Activated CD4-positive, alpha-beta memory T cell treated with anti-CD3 and anti-CD28 coated beads, Interleukin-2, amount 10 ng/mL, durations not matched to agents 7 days and 5 days (primary cell): ENCODE results near the gene KLF13. TPM values are rescaled to one million over a fixed set of nuclear protein-coding genes. Genes with fewer than 3 reads are reported as not detected.

ENCODE experiments used
- CTCF ChIA-PET: fragments of 350-600 bp; sonication (Branson Sonifier 250); formaldehyde crosslinking; loops from one replicate; lab custom pipeline; 2021; ENCODE audit warnings: antibody characterized with exemption, inconsistent platforms; lab: Charles Lee
- POLR2A ChIA-PET: fragments of 350-600 bp; sonication (Branson Sonifier 250); formaldehyde crosslinking; loops from one replicate; lab custom pipeline; 2021; ENCODE audit warnings: antibody characterized with exemption; lab: Charles Lee
- DNase-seq: peaks from one replicate; pipeline ENCODE4 v3.0.0-alpha.2; 2020
- H3K27ac Mint-ChIP-seq: one replicate; pipeline ENCODE4 v1.8.0; 2021; ENCODE audit warnings: mild to moderate bottlenecking, mixed read lengths
- H3K27me3 Mint-ChIP-seq: one replicate; pipeline ENCODE4 v1.8.0; 2021; ENCODE audit warnings: mixed read lengths
- H3K36me3 Mint-ChIP-seq: one replicate; pipeline ENCODE4 v1.8.0; 2021; ENCODE audit warnings: low read depth, mixed read lengths
- H3K4me1 Mint-ChIP-seq: one replicate; pipeline ENCODE4 v1.8.0; 2021; ENCODE audit warnings: mixed read lengths
- H3K4me3 Mint-ChIP-seq: one replicate; pipeline ENCODE4 v1.8.0; 2021; ENCODE audit warnings: mild to moderate bottlenecking, mixed read lengths
- H3K9me3 Mint-ChIP-seq: one replicate; pipeline ENCODE4 v1.8.0; 2021; ENCODE audit warnings: mixed read lengths
- total RNA-seq, 2 experiments: library from RNA; stranded (reverse); gene quantifications; one replicate each; pipeline ENCODE4 v1.2.3, GENCODE V29; 2021

The KLF13 gene
- total RNA-seq, 2 experiments from 2014 or later = 199 TPM

DNA sequence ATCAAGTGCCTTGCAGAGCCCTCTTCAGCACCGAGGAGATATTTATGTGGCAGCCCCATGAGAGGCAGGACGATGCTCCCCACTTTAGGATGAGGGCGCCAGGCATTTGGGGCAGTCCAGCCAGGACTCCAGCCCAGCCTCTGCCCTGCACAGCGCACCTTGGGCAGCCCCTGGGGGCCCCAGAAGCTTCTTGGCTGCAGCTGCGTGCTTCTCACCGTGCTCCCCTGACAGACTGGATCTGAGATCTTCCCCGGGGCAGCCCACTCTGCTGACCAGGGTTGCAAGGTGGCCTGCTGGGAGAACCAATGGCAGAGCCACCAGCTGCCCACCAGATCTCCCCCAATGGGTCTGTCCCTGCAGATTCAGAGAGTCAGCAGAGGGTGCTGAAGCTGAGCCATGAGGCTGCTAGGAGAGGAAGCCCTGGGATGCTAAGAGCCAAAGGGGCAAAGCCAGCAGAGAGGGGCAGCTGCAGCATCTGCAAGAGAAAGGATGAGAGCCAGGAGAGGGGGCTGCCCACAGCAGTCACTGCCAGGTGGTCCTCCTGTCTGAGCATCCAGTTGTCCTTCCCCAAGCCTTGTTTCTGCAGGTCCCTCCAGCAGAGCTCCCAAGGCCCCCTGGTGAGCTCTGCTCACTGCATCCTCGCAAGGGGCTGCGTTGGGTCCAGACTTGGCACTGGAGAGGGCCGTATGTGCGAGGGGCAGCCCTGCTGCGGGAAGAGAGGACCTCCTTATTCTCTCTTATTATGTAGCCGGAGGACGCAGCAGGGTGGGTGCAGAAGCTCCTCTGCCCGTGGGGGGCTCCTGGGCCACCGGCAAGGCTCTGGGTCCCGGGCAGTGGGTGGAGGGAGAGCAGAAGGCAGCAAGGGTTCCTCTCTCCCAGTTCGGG, 14.7 kb upstream of the KLF13 start:
- peak; percentile 14 for DNase-seq
- H3K36me3 Mint-ChIP-seq = no peaks in the 10 kb centered on the region
- POLR2A ChIA-PET = interaction anchor here (0.7 to 1.7 kb wide), 4 partner anchors 13 to 95 kb away, joined by 3 read pairs; no protein-coding TSS in a partner anchor

DNA sequence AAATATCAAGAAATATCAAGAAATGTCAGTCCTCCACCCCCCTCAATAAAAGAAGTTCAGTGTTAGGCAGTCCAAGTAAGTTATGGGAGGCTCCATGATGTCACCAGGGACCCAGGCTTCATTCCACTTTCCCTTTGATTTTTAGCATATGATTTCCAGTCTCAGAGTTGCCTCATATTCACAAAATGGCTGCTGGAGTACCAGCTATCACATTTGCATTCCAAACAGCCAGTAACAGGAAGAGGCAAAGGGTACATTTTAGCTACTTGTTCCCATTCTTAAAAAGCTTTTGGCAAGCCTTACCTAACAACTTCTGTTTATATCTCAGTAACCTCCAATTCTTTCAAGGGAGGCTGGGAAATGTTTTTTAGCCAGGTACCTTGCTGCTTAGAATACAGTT, 13.4 kb upstream of the KLF13 start:
- DNase-seq = no peak
- peaks cover 22% of the 10 kb centered on the region for H3K4me1 Mint-ChIP-seq
- H3K4me3 Mint-ChIP-seq = no peak overlapping the region
- ChIA-PET POLR2A (interaction anchor here (1.4 to 1.7 kb wide), 3 partner anchors 10 to 97 kb away, joined by 3 to 5 read pairs (median 4); partner anchors contain the start of gene KLF13), CTCF (interaction anchor here (0.6 kb wide), 1 partner anchor 157 kb away, joined by 3 read pairs; no protein-coding TSS in a partner anchor)
- no peaks in the 10 kb centered on the region for H3K36me3 Mint-ChIP-seq
- H3K9me3 Mint-ChIP-seq = peaks cover 10% of the 10 kb centered on the region
- peaks cover 11% of the 10 kb centered on the region for H3K27me3 Mint-ChIP-seq
- no peak overlapping the region for H3K27ac Mint-ChIP-seq

More for the DNA sequence above, 14.7 kb upstream of the KLF13 start:
- Mint-ChIP-seq H3K4me1 (peaks cover 12% of the 10 kb centered on the region), H3K27me3 (peaks cover 11% of the 10 kb centered on the region), H3K4me3 (no peak overlapping the region), H3K9me3 (peaks cover 10% of the 10 kb centered on the region), H3K27ac (no peak overlapping the region)
- CTCF ChIA-PET = interaction anchor here (1.1 to 1.2 kb wide), 2 partner anchors 9 to 17 kb away, joined by 3 to 4 read pairs; no protein-coding TSS in a partner anchor

GRCh38 chr15:31314380-31314779, 12.3 kb upstream of the KLF13 start:
- Mint-ChIP-seq H3K36me3 (no peaks in the 10 kb centered on the region), H3K27me3 (peaks cover 8% of the 10 kb centered on the region), H3K4me1 (peaks cover 25% of the 10 kb centered on the region), H3K27ac (no peak overlapping the region), H3K4me3 (no peak overlapping the region), H3K9me3 (peaks cover 10% of the 10 kb centered on the region)
- ChIA-PET CTCF (no interaction called here), POLR2A (interaction anchor here (1.4 to 1.6 kb wide), 2 partner anchors 9 to 12 kb away, joined by 4 to 5 read pairs; partner anchors contain the start of gene KLF13)
- DNase-seq = no peak

DNA sequence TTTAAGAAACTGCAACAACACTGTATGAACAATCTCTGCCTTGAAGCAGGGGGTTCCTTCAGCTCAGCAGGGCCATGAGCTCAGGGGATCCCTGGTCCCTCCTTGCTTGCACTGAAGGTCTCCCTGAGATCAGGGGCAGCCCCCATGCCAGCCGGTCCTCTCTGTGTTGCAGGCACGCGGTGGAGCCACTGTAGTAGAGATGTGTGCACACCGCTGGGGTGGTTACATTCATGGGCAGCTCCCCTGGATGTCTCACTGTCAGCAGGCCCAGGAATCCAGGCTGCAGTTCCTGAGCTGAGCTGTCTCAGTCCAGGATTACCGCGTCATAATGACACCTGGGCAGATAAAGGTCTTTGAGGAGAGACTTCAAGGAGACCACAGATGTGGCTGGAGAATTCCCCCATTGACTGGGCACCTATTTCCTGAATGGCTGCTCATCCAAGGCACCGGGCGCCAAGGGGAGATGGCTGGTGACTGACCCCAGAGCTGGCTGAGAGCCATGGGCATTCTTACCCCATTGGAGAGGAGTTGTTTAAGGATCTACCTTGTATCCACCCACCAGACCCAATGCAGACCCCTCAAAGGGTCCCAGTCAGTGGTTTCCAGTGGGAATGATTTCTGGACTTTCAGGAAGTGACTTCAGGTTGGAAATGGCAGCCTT, 10.4 kb upstream of the KLF13 start:
- Mint-ChIP-seq H3K27me3 (peaks cover 5% of the 10 kb centered on the region), H3K27ac (no peak overlapping the region), H3K9me3 (peaks cover 20% of the 10 kb centered on the region), H3K36me3 (peaks cover 2% of the 10 kb centered on the region), H3K4me3 (no peak overlapping the region), H3K4me1 (peaks cover 33% of the 10 kb centered on the region)
- ChIA-PET POLR2A (interaction anchor here (1.0 to 2.0 kb wide), 5 partner anchors 7 to 101 kb away, joined by 3 to 13 read pairs (median 4); partner anchors contain the start of gene KLF13), CTCF (interaction anchor here (0.6 to 0.8 kb wide), 3 partner anchors 8 to 28 kb away, joined by 3 read pairs; no protein-coding TSS in a partner anchor)
- DNase-seq = no peak

DNA sequence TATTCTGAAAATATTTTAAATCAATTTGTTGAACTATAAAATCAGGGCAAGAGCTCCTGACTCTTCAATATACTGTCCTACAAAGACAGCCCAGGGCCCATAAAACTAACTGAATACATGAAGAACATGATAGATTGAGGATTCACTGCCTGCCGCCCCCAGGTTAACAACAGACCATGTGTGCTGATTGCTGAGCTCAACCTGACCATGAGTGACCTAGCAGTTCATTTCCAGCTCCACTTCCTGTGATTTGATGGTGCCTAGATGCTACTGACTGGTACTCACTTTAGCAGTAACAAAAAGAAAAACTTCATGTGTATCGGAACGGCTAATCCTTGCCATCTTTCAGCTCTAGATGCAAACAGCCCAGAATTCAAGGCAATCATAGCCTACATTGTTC, 9.6 kb upstream of the KLF13 start:
- H3K27ac Mint-ChIP-seq = no peak overlapping the region
- CTCF ChIA-PET = interaction anchor here (0.6 kb wide), 1 partner anchor 12 kb away, joined by 3 read pairs; no protein-coding TSS in a partner anchor
- no peak overlapping the region for H3K4me3 Mint-ChIP-seq
- H3K36me3 Mint-ChIP-seq = peaks cover 6% of the 10 kb centered on the region
- POLR2A ChIA-PET = interaction anchor here (1.0 to 2.0 kb wide), 5 partner anchors 8 to 102 kb away, joined by 3 to 13 read pairs (median 4); partner anchors contain the start of gene KLF13
- no peak for DNase-seq
- peaks cover 33% of the 10 kb centered on the region for H3K4me1 Mint-ChIP-seq
- H3K27me3 Mint-ChIP-seq = peaks cover 3% of the 10 kb centered on the region
- peaks cover 23% of the 10 kb centered on the region for H3K9me3 Mint-ChIP-seq

DNA sequence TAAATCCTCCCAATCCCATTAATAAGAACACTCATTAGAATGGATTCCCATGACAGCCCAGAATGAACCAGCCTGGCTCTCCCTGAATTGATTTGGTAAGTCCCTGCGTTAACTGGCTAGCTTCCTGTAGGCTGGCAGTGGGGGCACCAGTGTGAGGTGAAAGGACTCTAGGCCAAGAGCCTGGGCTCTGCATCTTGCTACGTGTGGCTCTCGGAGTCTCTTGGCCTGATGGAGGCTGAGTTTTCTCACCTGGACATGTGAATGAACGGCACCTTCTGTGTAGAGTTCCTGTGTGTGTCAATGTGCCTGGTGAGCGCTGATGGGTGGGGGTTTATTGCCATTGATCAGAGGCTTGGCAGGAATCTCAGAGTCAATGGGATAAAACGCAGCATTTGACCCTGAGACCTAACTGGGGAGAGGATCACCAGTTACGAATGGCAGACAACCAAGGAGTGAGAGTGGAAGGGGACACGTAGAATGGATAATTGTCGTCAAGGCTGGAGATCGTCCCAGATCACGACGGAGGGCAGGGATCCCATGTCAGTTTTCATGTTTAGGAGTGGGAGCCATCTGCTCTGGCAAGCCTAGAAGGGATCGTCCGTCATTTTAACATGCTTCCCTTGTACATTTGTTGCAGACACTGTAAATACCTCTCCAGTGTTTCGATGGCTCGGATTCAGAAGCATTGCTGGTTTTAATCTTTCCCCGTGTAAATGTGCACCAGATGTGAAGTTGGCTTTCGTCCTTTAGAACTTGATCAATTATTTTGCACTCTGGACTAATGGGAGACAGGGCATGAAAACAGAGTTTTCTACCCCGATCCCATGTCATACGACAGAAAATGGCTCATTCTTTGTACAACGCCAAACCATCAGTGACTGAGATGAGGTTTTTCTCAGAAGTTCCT, 9.0 kb upstream of the KLF13 start:
- peaks cover 33% of the 10 kb centered on the region for H3K4me1 Mint-ChIP-seq
- no peak for DNase-seq
- H3K9me3 Mint-ChIP-seq = peaks cover 23% of the 10 kb centered on the region
- peaks cover 6% of the 10 kb centered on the region for H3K36me3 Mint-ChIP-seq
- no peak overlapping the region for H3K4me3 Mint-ChIP-seq
- ChIA-PET POLR2A (interaction anchor here (1.0 to 2.0 kb wide), 5 partner anchors 9 to 103 kb away, joined by 3 to 13 read pairs (median 4); partner anchors contain the start of gene KLF13), CTCF (no interaction called here)
- H3K27me3 Mint-ChIP-seq = peaks cover 3% of the 10 kb centered on the region
- H3K27ac Mint-ChIP-seq = no peak overlapping the region

- peaks cover 31% of the 10 kb centered on the region for H3K4me1 Mint-ChIP-seq
- H3K27ac Mint-ChIP-seq = no peak overlapping the region
- peaks cover 8% of the 10 kb centered on the region for H3K36me3 Mint-ChIP-seq
- H3K9me3 Mint-ChIP-seq = peaks cover 18% of the 10 kb centered on the region
- no peak overlapping the region for H3K4me3 Mint-ChIP-seq
- no peak for DNase-seq
- H3K27me3 Mint-ChIP-seq = peaks cover 3% of the 10 kb centered on the region
- POLR2A ChIA-PET = no interaction called here
- CTCF ChIA-PET = no interaction called here
These were observed 8.2 kb upstream of the KLF13 start for GRCh38 chr15:31318429-31318828.

GRCh38 chr15:31320022-31320421, 6.6 kb upstream of the KLF13 start:
- ChIA-PET CTCF (no interaction called here), POLR2A (interaction anchor here (1.0 kb wide), 1 partner anchor 117 kb away, joined by 3 read pairs; no protein-coding TSS in a partner anchor)
- DNase-seq = no peak
- peaks cover 44% of the 10 kb centered on the region for H3K4me1 Mint-ChIP-seq
- H3K36me3 Mint-ChIP-seq = peaks cover 8% of the 10 kb centered on the region
- H3K27ac Mint-ChIP-seq = no peak overlapping the region
- peaks cover 3% of the 10 kb centered on the region for H3K27me3 Mint-ChIP-seq
- no peak overlapping the region for H3K4me3 Mint-ChIP-seq
- H3K9me3 Mint-ChIP-seq = peaks cover 12% of the 10 kb centered on the region

DNA sequence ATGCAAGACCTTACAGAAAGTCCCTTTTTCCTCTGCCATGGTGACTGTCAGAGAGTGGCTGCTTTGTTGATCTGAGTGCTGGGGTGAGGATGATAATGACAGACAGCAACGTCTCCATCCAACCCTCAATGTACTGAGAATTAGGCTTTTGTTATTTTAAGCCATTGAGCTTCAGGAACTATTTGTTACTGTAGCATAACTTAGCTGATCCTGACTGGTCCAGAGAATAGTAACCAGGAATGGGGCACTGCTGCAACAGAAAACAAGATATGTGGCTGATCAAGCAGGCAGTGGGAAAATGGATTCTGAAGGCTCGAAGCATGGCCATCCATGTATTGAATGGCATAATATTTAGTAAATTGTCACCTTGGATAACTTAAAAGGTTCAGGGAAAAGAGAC, 5.2 kb upstream of the KLF13 start:
- peaks cover 3% of the 10 kb centered on the region for H3K27me3 Mint-ChIP-seq
- H3K4me3 Mint-ChIP-seq = no peak overlapping the region
- peaks cover 44% of the 10 kb centered on the region for H3K4me1 Mint-ChIP-seq
- H3K27ac Mint-ChIP-seq = no peak overlapping the region
- no peak for DNase-seq
- POLR2A ChIA-PET = no interaction called here
- H3K36me3 Mint-ChIP-seq = peaks cover 8% of the 10 kb centered on the region
- CTCF ChIA-PET = no interaction called here
- peaks cover 12% of the 10 kb centered on the region for H3K9me3 Mint-ChIP-seq

GRCh38 chr15:31322504-31322903, 4.1 kb upstream of the KLF13 start:
- Mint-ChIP-seq H3K9me3 (peaks cover 12% of the 10 kb centered on the region), H3K4me1 (peaks cover 34% of the 10 kb centered on the region), H3K4me3 (no peak overlapping the region), H3K27me3 (peaks cover 3% of the 10 kb centered on the region), H3K27ac (no peak overlapping the region), H3K36me3 (peaks cover 8% of the 10 kb centered on the region)
- ChIA-PET POLR2A (interaction anchor here (1.5 kb wide), 1 partner anchor 9 kb away, joined by 4 read pairs; no protein-coding TSS in a partner anchor), CTCF (interaction anchor here (2.1 to 4.0 kb wide), 2 partner anchors 59 to 108 kb away, joined by 10 read pairs; no protein-coding TSS in a partner anchor)
- no peak for DNase-seq

DNA sequence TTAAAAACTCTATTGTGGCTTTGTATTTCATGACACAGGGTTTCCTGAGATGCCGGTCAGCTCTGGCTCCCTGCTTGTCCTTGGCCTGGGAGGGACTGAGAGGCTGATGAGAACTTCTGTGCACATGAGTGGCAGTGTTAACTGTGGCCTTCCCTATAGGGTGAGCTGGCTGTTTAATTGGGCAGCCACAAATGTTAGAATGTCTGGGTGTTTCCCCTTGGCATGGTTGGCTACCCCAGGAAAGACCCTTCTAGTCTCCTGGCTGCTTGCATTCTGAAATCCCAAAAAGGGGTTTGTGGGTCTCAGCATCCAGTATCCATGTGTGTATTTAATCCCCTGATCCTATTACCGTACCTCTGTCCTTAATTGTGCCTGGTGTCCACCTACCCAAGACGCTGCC, 3.0 kb upstream of the KLF13 start:
- Mint-ChIP-seq H3K36me3 (peaks cover 10% of the 10 kb centered on the region), H3K9me3 (peaks cover 12% of the 10 kb centered on the region), H3K27me3 (no peaks in the 10 kb centered on the region), H3K4me1 (peaks cover 29% of the 10 kb centered on the region), H3K27ac (no peak overlapping the region), H3K4me3 (no peak overlapping the region)
- no peak for DNase-seq
- ChIA-PET CTCF (interaction anchor here (0.5 to 4.0 kb wide), 5 partner anchors 8 to 165 kb away, joined by 3 to 10 read pairs (median 4); no protein-coding TSS in a partner anchor), POLR2A (interaction anchor here (1.1 to 7.5 kb wide), 4 partner anchors 10 to 109 kb away, joined by 3 to 170 read pairs (median 66); no protein-coding TSS in a partner anchor)
